Uterus (tissue), 4 donors: Measurements from ENCODE around the gene REPS1. TPM values are rescaled to one million over a fixed set of nuclear protein-coding genes. Genes with fewer than 3 reads are reported as not detected.

Source experiments
- DNase-seq, 2 donors: peaks; one replicate each; pipeline ENCODE4 v3.0.0-alpha.2; 2019 to 2020
- H3K27ac ChIP-seq, 2 donors: fragments of 200-600 bp; sonication (generic); 1 replicate in 1 of 2; 2 replicates in 1 of 2; pipeline ENCODE4 v1.5.1; 2016 to 2018
- H3K27me3 ChIP-seq, 2 donors: fragments of 200-600 bp; sonication (generic); one replicate each; pipeline ENCODE4 v1.5.1; 2018 to 2019; ENCODE audit warnings: control low read depth in 1 of 2
- H3K36me3 ChIP-seq, 2 donors: fragments of 200-600 bp; sonication (generic); one replicate each; pipeline ENCODE4 v1.5.1; 2019; ENCODE audit warnings: control low read depth in 1 of 2
- H3K4me1 ChIP-seq, 2 donors: fragments of 200-600 bp; sonication (generic); one replicate each; pipeline ENCODE4 v1.5.1; 2018 to 2019; ENCODE audit warnings: control low read depth in 1 of 2
- H3K4me3 ChIP-seq, 2 donors: fragments of 200-600 bp; sonication (generic); 1 replicate in 1 of 2; 2 replicates in 1 of 2; pipeline ENCODE4 v1.5.1; 2018 to 2019; ENCODE audit warnings: mild to moderate bottlenecking in 1 of 2
- H3K9me3 ChIP-seq, 2 donors: fragments of 200-600 bp; sonication (generic); one replicate each; pipeline ENCODE4 v1.5.1; 2019; ENCODE audit warnings: control low read depth in 1 of 2
- CTCF ChIP-seq, 4 experiments: fragments of 200-600 bp in 2 of 4; fragments of 450-650 bp in 2 of 4; sonication (generic) in 2 of 4; IDR thresholded peaks; one replicate each; pipeline ENCODE4 v1.5.1; 2016 to 2019; ENCODE audit warnings: antibody characterized with exemption in 4 of 4, mild to moderate bottlenecking in 2 of 4, moderate library complexity in 1 of 4
- POLR2A ChIP-seq, 2 donors: fragments of 450-650 bp; IDR thresholded peaks; one replicate each; pipeline ENCODE4 v1.6.1; 2016; ENCODE audit warnings: antibody characterized with exemption in 2 of 2, mild to moderate bottlenecking in 1 of 2, moderate library complexity in 1 of 2
- intact Hi-C: fragments of 100-400 bp; cut with DNase I; formaldehyde crosslinking; loops from one replicate; pipeline ENCODE4 v1.15.1; 2023; ENCODE audit warnings: low total_unique reads
- total RNA-seq, 4 donors: library from RNA; depleted of rRNA in 3 of 4; stranded (reverse); fragments of >200 nt in 3 of 4; gene quantifications; one replicate each; pipeline versions ENCODE4 v1.1.0 to v1.2.4, GENCODE V29; 2014 to 2023
- donor health status: DM: yes; HTN: yes; CAD: no.

The REPS1 gene
- total RNA-seq, 4 donors from 2014 or later: 36.5 to 266 (median 70.7) TPM

GRCh38 chr6:138981416-138981815 is 6.6 kb downstream of the REPS1 start:
- H3K27ac ChIP-seq: peak overlapping the region in 1 of 2 donors; percentile 56
- no peaks in the 10 kb centered on the region for H3K36me3 ChIP-seq
- no peaks in the 10 kb centered on the region for H3K9me3 ChIP-seq
- DNase-seq: no peak
- H3K4me1 ChIP-seq: peaks cover 0 to 8% of the 10 kb centered on the region in 2 donors
- intact Hi-C loops: no loop called here
- H3K27me3 ChIP-seq: no peaks in the 10 kb centered on the region
- no peak for TF ChIP-seq CTCF (IDR thresholded peaks at IDR 0.05)
- no peak for TF ChIP-seq POLR2A (IDR thresholded peaks at IDR 0.05)
- no peak overlapping the region for H3K4me3 ChIP-seq

GRCh38 chr6:138979813-138980668 is 8.0 kb downstream of the REPS1 start:
- intact Hi-C loops: no loop called here

GRCh38 chr6:138979365-138979764 is 8.7 kb downstream of the REPS1 start:
- no peaks in the 10 kb centered on the region for H3K36me3 ChIP-seq

More at GRCh38 chr6:138979813-138980668, 8.0 kb downstream of the REPS1 start:
- no peaks in the 10 kb centered on the region for H3K36me3 ChIP-seq
- TF ChIP-seq CTCF (IDR thresholded peaks at IDR 0.05): no peak
- no peak for TF ChIP-seq POLR2A (IDR thresholded peaks at IDR 0.05)
- H3K4me3 ChIP-seq: no peak overlapping the region
- DNase-seq: no peak
- H3K27ac ChIP-seq: no peak overlapping the region
- no peaks in the 10 kb centered on the region for H3K9me3 ChIP-seq
- peaks cover 0 to 8% of the 10 kb centered on the region in 2 donors for H3K4me1 ChIP-seq
- no peaks in the 10 kb centered on the region for H3K27me3 ChIP-seq

GRCh38 chr6:138978229-138978628 is 9.8 kb downstream of the REPS1 start:
- no peaks in the 10 kb centered on the region for H3K27me3 ChIP-seq
- H3K4me3 ChIP-seq: no peak overlapping the region
- no peak for TF ChIP-seq POLR2A (IDR thresholded peaks at IDR 0.05)
- DNase-seq: no peak
- H3K36me3 ChIP-seq: no peaks in the 10 kb centered on the region
- intact Hi-C loops: no loop called here
- no peak overlapping the region for H3K27ac ChIP-seq
- no peaks in the 10 kb centered on the region for H3K9me3 ChIP-seq
- peaks cover under 1 to 4% of the 10 kb centered on the region in 2 donors for H3K4me1 ChIP-seq

More at GRCh38 chr6:138979365-138979764, 8.7 kb downstream of the REPS1 start:
- Histone ChIP-seq H3K4me3 (no peak overlapping the region), H3K27ac (no peak overlapping the region), H3K4me1 (peaks cover 0 to 8% of the 10 kb centered on the region in 2 donors), H3K27me3 (no peaks in the 10 kb centered on the region), H3K9me3 (no peaks in the 10 kb centered on the region)
- DNase-seq: no peak
- intact Hi-C loops: no loop called here
- TF ChIP-seq CTCF (IDR thresholded peaks at IDR 0.05) (no peak), POLR2A (IDR thresholded peaks at IDR 0.05) (no peak)

GRCh38 chr6:138977646-138978167 is 10.3 kb downstream of the REPS1 start:
- H3K9me3 ChIP-seq: no peaks in the 10 kb centered on the region
- peaks cover 0 to 6% of the 10 kb centered on the region in 2 donors for H3K4me1 ChIP-seq
- DNase-seq: no peak
- TF ChIP-seq POLR2A (IDR thresholded peaks at IDR 0.05) (no peak), CTCF (IDR thresholded peaks at IDR 0.05) (no peak)
- H3K4me3 ChIP-seq: no peak overlapping the region
- intact Hi-C loops: no loop called here
- no peak overlapping the region for H3K27ac ChIP-seq
- no peaks in the 10 kb centered on the region for H3K36me3 ChIP-seq
- no peaks in the 10 kb centered on the region for H3K27me3 ChIP-seq
